GM23338 (cell line): ENCODE measurements around the gene BPIFA2. TPM values are rescaled to one million over a fixed set of nuclear protein-coding genes. Genes with fewer than 3 reads are reported as not detected.

Source experiments
- ATAC-seq: fragments of 200-7000 bp; cut with Tn5 transposase; 3 replicates; pipeline ENCODE4 v1.9.1; 2020
- DNase-seq: peaks from one replicate; pipeline ENCODE4 v3.0.0-alpha.2; 2015; ENCODE audit warnings: low spot score
- H2AFZ ChIP-seq: fragments of 200-600 bp; sonication (generic); 2 replicates; pipeline ENCODE4 v1.8.0; 2016; ENCODE audit warnings: antibody characterized with exemption, mild to moderate bottlenecking, moderate library complexity
- H3F3A ChIP-seq: fragments of 200-600 bp; sonication (generic); replicated peaks from 2 replicates; pipeline ENCODE4 v1.8.0; 2017; ENCODE audit warnings: antibody characterized with exemption, mixed run types, low read depth
- H3K27ac ChIP-seq: fragments of 200-600 bp; sonication (generic); 2 replicates; pipeline ENCODE4 v1.6.1; 2016; ENCODE audit warnings: low read depth
- H3K27me3 ChIP-seq: fragments of 200-600 bp; sonication (generic); 2 replicates; pipeline ENCODE4 v1.8.0; 2016; ENCODE audit warnings: mild to moderate bottlenecking, mixed run types, moderate library complexity; ENCODE audit not compliant: insufficient read depth
- H3K36me3 ChIP-seq: fragments of 200-600 bp; sonication (generic); 2 replicates; pipeline ENCODE4 v1.8.0; 2016; ENCODE audit warnings: mild to moderate bottlenecking; ENCODE audit not compliant: insufficient read depth
- H3K4me1 ChIP-seq: fragments of 200-600 bp; sonication (generic); 2 replicates; pipeline ENCODE4 v1.8.0; 2016; ENCODE audit warnings: mild to moderate bottlenecking, moderate library complexity; ENCODE audit not compliant: insufficient read depth
- H3K4me2 ChIP-seq: fragments of 200-600 bp; sonication (generic); 2 replicates; pipeline ENCODE4 v1.7.1; 2017; ENCODE audit warnings: mixed run types
- H3K4me3 ChIP-seq: fragments of 200-600 bp; sonication (generic); 2 replicates; pipeline ENCODE4 v1.6.1; 2016; ENCODE audit warnings: mixed run types
- H3K79me2 ChIP-seq: fragments of 200-600 bp; sonication (generic); replicated peaks from 2 replicates; pipeline ENCODE4 v1.8.0; 2017; ENCODE audit warnings: mild to moderate bottlenecking; ENCODE audit not compliant: insufficient read depth
- H3K9me2 ChIP-seq: fragments of 200-600 bp; sonication (generic); 2 replicates; pipeline ENCODE4 v1.8.0; 2017; ENCODE audit not compliant: insufficient read depth
- H4K20me1 ChIP-seq: fragments of 200-600 bp; sonication (generic); replicated peaks from 2 replicates; pipeline ENCODE4 v1.8.0; 2017; ENCODE audit warnings: mild to moderate bottlenecking; ENCODE audit not compliant: insufficient read depth
- H3K27ac Mint-ChIP-seq: 2 replicates; pipeline ENCODE4 v1.8.0; 2020; ENCODE audit warnings: inconsistent platforms, mild to moderate bottlenecking, moderate library complexity, mixed read lengths
- H3K27me3 Mint-ChIP-seq: 3 replicates; pipeline ENCODE4 v1.8.0; 2022; ENCODE audit warnings: low read depth, mild to moderate bottlenecking, moderate library complexity, mixed read lengths, inconsistent platforms; ENCODE audit not compliant: insufficient read depth, poor library complexity
- H3K36me3 Mint-ChIP-seq: 3 replicates; pipeline ENCODE4 v1.8.0; 2021; ENCODE audit warnings: low read depth, mild to moderate bottlenecking, inconsistent platforms, moderate library complexity, mixed read lengths
- H3K4me1 Mint-ChIP-seq: 3 replicates; pipeline ENCODE4 v1.8.0; 2020; ENCODE audit warnings: mild to moderate bottlenecking, inconsistent platforms, mixed read lengths
- H3K4me3 Mint-ChIP-seq: 3 replicates; pipeline ENCODE4 v1.8.0; 2021; ENCODE audit warnings: moderate library complexity, mild to moderate bottlenecking, inconsistent platforms, mixed read lengths
- H3K9me3 Mint-ChIP-seq: 3 replicates; pipeline ENCODE4 v1.8.0; 2020; ENCODE audit warnings: moderate library complexity, mild to moderate bottlenecking, inconsistent platforms, mixed read lengths
- CREB1 ChIP-seq: fragments of 250-450 bp; sonication (Bioruptor Pico); IDR thresholded peaks from 2 replicates; pipeline ENCODE4 v1.5.0; 2020; ENCODE audit warnings: low read depth, mild to moderate bottlenecking, moderate library complexity
- EZH2 ChIP-seq: fragments of 200-600 bp; sonication (generic); IDR thresholded peaks from one replicate; pipeline ENCODE4 v1.8.0; 2017; ENCODE audit warnings: antibody characterized with exemption, mild to moderate bottlenecking, low read depth; ENCODE audit not compliant: unreplicated experiment
- EZH2phosphoT487 ChIP-seq: fragments of 200-600 bp; sonication (generic); IDR thresholded peaks from one replicate; pipeline ENCODE4 v1.8.1; 2018; ENCODE audit warnings: antibody characterized with exemption; ENCODE audit not compliant: unreplicated experiment
- JUNB ChIP-seq: IDR thresholded peaks from one replicate; pipeline ENCODE4 v1.6.1; 2016; ENCODE audit warnings: antibody characterized with exemption; ENCODE audit not compliant: unreplicated experiment
- NANOG ChIP-seq: IDR thresholded peaks from 2 replicates; pipeline ENCODE4 v1.6.1; 2016; ENCODE audit warnings: antibody characterized with exemption, borderline replicate concordance
- STAT1 ChIP-seq: IDR thresholded peaks from one replicate; pipeline ENCODE4 v1.6.1; 2016; ENCODE audit warnings: antibody characterized with exemption; ENCODE audit not compliant: unreplicated experiment
- ZNF114 ChIP-seq: fragments of 250-450 bp; sonication (Bioruptor Pico); IDR thresholded peaks from 2 replicates; pipeline ENCODE4 v1.5.0; 2020; ENCODE audit warnings: mild to moderate bottlenecking, moderate library complexity
- ZNF331 ChIP-seq: fragments of 250-450 bp; sonication (Bioruptor Pico); IDR thresholded peaks from 2 replicates; pipeline ENCODE4 v1.5.0; 2020; ENCODE audit warnings: low read depth, mild to moderate bottlenecking, moderate library complexity
- polyA plus RNA-seq: library from polyadenylated mRNA; unstranded; fragments of >200 nt; fragmentation: Nextera tagmentation; extraction: Ambion mirVana; gene quantifications from 2 replicates; pipeline ENCODE4 v1.2.1, GENCODE V29; 2016
- total RNA-seq: library from RNA; depleted of rRNA; stranded (reverse); fragments of >200 nt; shearing (Covaris generic); gene quantifications from 2 replicates; pipeline ENCODE4 v1.2.3, GENCODE V29; 2014
- TF ChIP-seq, protein P1 (sequence below), 2 experiments: fragments of 200-600 bp in 1 of 2; sonication (generic) in 1 of 2; conservative IDR thresholded peaks; 2 replicates each; pipeline versions ENCODE4 v1.5.1 to v1.6.1; 2016 to 2017; ENCODE audit warnings: antibody characterized with exemption in 2 of 2, low read depth in 2 of 2, mild to moderate bottlenecking in 2 of 2, moderate library complexity in 1 of 2
- TF ChIP-seq, protein P2 (sequence below): IDR thresholded peaks from one replicate; pipeline ENCODE4 v1.6.1; 2018; ENCODE audit warnings: antibody characterized with exemption; ENCODE audit not compliant: unreplicated experiment
- TF ChIP-seq, protein P3 (sequence below): IDR thresholded peaks from 2 replicates; pipeline ENCODE4 v1.6.1; 2016; ENCODE audit warnings: antibody characterized with exemption

The BPIFA2 gene
- total and polyA plus RNA-seq, 2 experiments from 2014 or later, result not detected

DNA sequence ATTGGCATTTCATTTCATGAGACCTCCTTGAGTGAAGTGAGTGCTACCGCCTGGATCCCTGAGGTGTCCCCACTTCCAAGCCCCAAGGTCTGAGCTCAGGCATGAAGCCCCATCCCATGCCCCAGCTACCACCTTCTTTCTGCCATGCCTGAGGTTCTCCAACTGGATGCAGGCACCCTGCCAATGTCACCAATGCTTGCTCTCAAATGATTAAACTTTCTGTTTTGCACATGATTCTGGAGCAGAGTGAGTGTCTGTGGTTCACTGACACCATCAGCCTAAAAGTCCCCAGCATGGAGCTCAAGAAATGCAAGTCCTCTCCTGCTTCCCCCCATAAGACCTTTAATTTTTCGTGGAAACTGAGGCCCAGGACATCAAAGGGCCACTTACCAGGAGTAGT lies 43.7 kb upstream of the BPIFA2 start:
- H3F3A ChIP-seq, result no peaks in the 10 kb centered on the region
- Mint-ChIP-seq H3K36me3 (peaks cover 4% of the 10 kb centered on the region; the same call in 2 of the 3 replicates), H3K27me3 (no peaks in the 10 kb centered on the region), H3K4me3 (no peak overlapping the region), H3K9me3 (peaks cover 30% of the 10 kb centered on the region), H3K4me1 (no peaks in the 10 kb centered on the region), H3K27ac (no peak overlapping the region)
- no peak for DNase-seq
- H3K9me2 ChIP-seq, result peaks cover 6% of the 10 kb centered on the region; the same call in 1 of the 2 replicates
- H3K36me3 ChIP-seq, result no peaks in the 10 kb centered on the region
- H3K27ac ChIP-seq, result no peak overlapping the region
- H3K4me2 ChIP-seq, result no peak overlapping the region
- no peaks in the 10 kb centered on the region for H4K20me1 ChIP-seq
- ATAC-seq, result no peak
- no peaks in the 10 kb centered on the region for H3K4me1 ChIP-seq
- no peaks in the 10 kb centered on the region for H3K27me3 ChIP-seq
- H3K79me2 ChIP-seq, result no peaks in the 10 kb centered on the region
- TF ChIP-seq EZH2, result no peak
- TF ChIP-seq EZH2phosphoT487, result no peak
- TF ChIP-seq, protein P1, sequence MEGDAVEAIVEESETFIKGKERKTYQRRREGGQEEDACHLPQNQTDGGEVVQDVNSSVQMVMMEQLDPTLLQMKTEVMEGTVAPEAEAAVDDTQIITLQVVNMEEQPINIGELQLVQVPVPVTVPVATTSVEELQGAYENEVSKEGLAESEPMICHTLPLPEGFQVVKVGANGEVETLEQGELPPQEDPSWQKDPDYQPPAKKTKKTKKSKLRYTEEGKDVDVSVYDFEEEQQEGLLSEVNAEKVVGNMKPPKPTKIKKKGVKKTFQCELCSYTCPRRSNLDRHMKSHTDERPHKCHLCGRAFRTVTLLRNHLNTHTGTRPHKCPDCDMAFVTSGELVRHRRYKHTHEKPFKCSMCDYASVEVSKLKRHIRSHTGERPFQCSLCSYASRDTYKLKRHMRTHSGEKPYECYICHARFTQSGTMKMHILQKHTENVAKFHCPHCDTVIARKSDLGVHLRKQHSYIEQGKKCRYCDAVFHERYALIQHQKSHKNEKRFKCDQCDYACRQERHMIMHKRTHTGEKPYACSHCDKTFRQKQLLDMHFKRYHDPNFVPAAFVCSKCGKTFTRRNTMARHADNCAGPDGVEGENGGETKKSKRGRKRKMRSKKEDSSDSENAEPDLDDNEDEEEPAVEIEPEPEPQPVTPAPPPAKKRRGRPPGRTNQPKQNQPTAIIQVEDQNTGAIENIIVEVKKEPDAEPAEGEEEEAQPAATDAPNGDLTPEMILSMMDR (conservative IDR thresholded peaks at IDR 0.05; ENCODE audit: low read depth in 2 of 2), result no peak
- TF ChIP-seq, protein P2, sequence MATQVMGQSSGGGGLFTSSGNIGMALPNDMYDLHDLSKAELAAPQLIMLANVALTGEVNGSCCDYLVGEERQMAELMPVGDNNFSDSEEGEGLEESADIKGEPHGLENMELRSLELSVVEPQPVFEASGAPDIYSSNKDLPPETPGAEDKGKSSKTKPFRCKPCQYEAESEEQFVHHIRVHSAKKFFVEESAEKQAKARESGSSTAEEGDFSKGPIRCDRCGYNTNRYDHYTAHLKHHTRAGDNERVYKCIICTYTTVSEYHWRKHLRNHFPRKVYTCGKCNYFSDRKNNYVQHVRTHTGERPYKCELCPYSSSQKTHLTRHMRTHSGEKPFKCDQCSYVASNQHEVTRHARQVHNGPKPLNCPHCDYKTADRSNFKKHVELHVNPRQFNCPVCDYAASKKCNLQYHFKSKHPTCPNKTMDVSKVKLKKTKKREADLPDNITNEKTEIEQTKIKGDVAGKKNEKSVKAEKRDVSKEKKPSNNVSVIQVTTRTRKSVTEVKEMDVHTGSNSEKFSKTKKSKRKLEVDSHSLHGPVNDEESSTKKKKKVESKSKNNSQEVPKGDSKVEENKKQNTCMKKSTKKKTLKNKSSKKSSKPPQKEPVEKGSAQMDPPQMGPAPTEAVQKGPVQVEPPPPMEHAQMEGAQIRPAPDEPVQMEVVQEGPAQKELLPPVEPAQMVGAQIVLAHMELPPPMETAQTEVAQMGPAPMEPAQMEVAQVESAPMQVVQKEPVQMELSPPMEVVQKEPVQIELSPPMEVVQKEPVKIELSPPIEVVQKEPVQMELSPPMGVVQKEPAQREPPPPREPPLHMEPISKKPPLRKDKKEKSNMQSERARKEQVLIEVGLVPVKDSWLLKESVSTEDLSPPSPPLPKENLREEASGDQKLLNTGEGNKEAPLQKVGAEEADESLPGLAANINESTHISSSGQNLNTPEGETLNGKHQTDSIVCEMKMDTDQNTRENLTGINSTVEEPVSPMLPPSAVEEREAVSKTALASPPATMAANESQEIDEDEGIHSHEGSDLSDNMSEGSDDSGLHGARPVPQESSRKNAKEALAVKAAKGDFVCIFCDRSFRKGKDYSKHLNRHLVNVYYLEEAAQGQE, result no peak
- TF ChIP-seq CREB1, result no peak
- no peak for TF ChIP-seq STAT1
- no peak for TF ChIP-seq NANOG
- TF ChIP-seq, protein P3, sequence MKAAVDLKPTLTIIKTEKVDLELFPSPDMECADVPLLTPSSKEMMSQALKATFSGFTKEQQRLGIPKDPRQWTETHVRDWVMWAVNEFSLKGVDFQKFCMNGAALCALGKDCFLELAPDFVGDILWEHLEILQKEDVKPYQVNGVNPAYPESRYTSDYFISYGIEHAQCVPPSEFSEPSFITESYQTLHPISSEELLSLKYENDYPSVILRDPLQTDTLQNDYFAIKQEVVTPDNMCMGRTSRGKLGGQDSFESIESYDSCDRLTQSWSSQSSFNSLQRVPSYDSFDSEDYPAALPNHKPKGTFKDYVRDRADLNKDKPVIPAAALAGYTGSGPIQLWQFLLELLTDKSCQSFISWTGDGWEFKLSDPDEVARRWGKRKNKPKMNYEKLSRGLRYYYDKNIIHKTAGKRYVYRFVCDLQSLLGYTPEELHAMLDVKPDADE, result no peak
- no peak for TF ChIP-seq ZNF114 (CRISPR knock-in tag)
- TF ChIP-seq JUNB, result no peak
- H3K4me3 ChIP-seq, result no peak overlapping the region
- no peak overlapping the region for H2AFZ ChIP-seq

DNA sequence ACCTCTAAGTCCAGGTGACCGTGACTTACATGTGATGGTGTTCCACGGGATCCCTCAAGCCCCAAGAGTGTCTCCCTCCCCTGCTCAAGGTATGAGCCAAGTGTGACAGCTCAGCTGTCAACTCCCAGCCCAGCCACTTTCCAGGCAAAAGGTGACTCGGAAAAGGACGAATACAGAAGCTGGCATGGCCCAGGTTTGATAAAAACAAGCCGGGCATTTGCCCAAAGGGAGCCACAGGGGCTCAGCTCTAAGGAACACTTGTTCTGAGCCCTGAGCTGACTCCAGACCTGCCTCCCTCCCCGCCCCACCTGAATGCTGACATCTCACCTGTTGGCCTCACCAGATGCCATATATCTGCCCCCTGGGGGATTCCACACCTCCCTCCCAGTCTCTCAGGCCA lies 43.0 kb upstream of the BPIFA2 start:
- Histone ChIP-seq H3F3A (no peaks in the 10 kb centered on the region), H3K4me1 (no peaks in the 10 kb centered on the region), H3K27ac (no peak overlapping the region), H3K36me3 (no peaks in the 10 kb centered on the region), H4K20me1 (no peaks in the 10 kb centered on the region), H3K79me2 (no peaks in the 10 kb centered on the region), H3K27me3 (no peaks in the 10 kb centered on the region), H3K4me2 (no peak overlapping the region), H3K9me2 (peaks cover 4% of the 10 kb centered on the region; the same call in 1 of the 2 replicates), H3K4me3 (no peak overlapping the region), H2AFZ (no peak overlapping the region)
- no peak overlapping the region for H3K4me3 Mint-ChIP-seq
- no peak for DNase-seq
- H3K4me1 Mint-ChIP-seq, result no peaks in the 10 kb centered on the region
- peaks cover 4% of the 10 kb centered on the region; the same call in 2 of the 3 replicates for H3K36me3 Mint-ChIP-seq
- H3K9me3 Mint-ChIP-seq, result peaks cover 30% of the 10 kb centered on the region
- H3K27me3 Mint-ChIP-seq, result no peaks in the 10 kb centered on the region
- ATAC-seq, result no peak
- no peak overlapping the region for H3K27ac Mint-ChIP-seq
- TF ChIP-seq EZH2phosphoT487 (no peak), JUNB (no peak), NANOG (no peak), ZNF331 (CRISPR knock-in tag) (no peak)
- TF ChIP-seq, protein P2, result no peak
